Measurements from ENCODE around the gene LDHAL6B. TPM values are rescaled to one million over a fixed set of nuclear protein-coding genes. Genes with fewer than 3 reads are reported as not detected.

LDHAL6B gene
- total RNA-seq, 1 donor from 2014 or later = not detected

DNA sequence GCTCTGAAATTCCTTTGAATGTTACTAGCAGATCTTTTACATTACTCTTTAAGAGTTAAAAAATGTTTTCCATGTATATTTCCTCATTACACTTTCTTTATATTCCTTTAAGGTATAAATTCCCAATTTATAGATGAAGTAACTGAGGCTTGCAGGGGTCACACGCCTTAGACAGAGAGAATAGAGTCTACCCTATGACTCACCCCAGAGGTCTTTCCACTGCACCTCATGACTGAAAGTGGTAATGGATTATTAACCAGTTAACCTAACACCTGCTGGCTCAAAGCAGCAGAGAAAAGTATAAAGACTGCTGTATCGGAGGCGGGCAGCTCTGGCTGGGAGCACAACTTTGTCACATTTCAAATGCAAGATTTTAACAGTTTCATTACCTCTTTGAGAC, 37.7 kb downstream of the LDHAL6B start:
- H3K27ac Mint-ChIP-seq (ENCODE audit: unreplicated experiment) = no peak overlapping the region
- peaks cover 10% of the 10 kb centered on the region for H3K36me3 ChIP-seq (ENCODE audit: insufficient read depth, low read length)
- H3K4me1 Mint-ChIP-seq (ENCODE audit: low read depth, unreplicated experiment) = peaks cover 8% of the 10 kb centered on the region
- no peaks in the 10 kb centered on the region for H3K27me3 ChIP-seq (ENCODE audit: insufficient read depth, low read length)
- DNase-seq (ENCODE audit: low read depth) = no peak
- no peak overlapping the region for H3K4me3 Mint-ChIP-seq (ENCODE audit: unreplicated experiment)
- no peak overlapping the region for H3K27ac ChIP-seq (ENCODE audit: low read depth, low read length)
- no peaks in the 10 kb centered on the region for H3K4me1 ChIP-seq (ENCODE audit: insufficient read depth, low read length)
- peaks cover 22% of the 10 kb centered on the region for H4K20me1 ChIP-seq (ENCODE audit: insufficient read depth, low read length)
- no peak overlapping the region for H3K9ac ChIP-seq (ENCODE audit: low read length)
- no peaks in the 10 kb centered on the region for H3K9me3 ChIP-seq (ENCODE audit: insufficient read depth, low read depth, low read length)
- H3K27me3 Mint-ChIP-seq (ENCODE audit: low read depth, unreplicated experiment) = no peaks in the 10 kb centered on the region
- H3K4me3 ChIP-seq (ENCODE audit: insufficient read depth, low read depth, low read length) = no peak overlapping the region
- H3K4me2 ChIP-seq (ENCODE audit: low read length) = no peak overlapping the region
- H3K79me2 ChIP-seq (ENCODE audit: insufficient read depth, low read length) = peaks cover 10% of the 10 kb centered on the region
- H3K9me3 Mint-ChIP-seq (ENCODE audit: unreplicated experiment) = no peaks in the 10 kb centered on the region
- no peak for FAIRE-seq
- no peak overlapping the region for H2AFZ ChIP-seq (ENCODE audit: low read depth, low read length)
- TF ChIP-seq, protein P1, sequence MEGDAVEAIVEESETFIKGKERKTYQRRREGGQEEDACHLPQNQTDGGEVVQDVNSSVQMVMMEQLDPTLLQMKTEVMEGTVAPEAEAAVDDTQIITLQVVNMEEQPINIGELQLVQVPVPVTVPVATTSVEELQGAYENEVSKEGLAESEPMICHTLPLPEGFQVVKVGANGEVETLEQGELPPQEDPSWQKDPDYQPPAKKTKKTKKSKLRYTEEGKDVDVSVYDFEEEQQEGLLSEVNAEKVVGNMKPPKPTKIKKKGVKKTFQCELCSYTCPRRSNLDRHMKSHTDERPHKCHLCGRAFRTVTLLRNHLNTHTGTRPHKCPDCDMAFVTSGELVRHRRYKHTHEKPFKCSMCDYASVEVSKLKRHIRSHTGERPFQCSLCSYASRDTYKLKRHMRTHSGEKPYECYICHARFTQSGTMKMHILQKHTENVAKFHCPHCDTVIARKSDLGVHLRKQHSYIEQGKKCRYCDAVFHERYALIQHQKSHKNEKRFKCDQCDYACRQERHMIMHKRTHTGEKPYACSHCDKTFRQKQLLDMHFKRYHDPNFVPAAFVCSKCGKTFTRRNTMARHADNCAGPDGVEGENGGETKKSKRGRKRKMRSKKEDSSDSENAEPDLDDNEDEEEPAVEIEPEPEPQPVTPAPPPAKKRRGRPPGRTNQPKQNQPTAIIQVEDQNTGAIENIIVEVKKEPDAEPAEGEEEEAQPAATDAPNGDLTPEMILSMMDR (IDR thresholded peaks at IDR 0.05; ENCODE audit: insufficient read depth, low read depth, low read length) = no peak
- TF ChIP-seq EZH2 (IDR thresholded peaks at IDR 0.05; ENCODE audit: insufficient read depth, low read length) = no peak
- peaks cover 22% of the 10 kb centered on the region for H3K36me3 Mint-ChIP-seq (ENCODE audit: low read depth, unreplicated experiment)

DNA sequence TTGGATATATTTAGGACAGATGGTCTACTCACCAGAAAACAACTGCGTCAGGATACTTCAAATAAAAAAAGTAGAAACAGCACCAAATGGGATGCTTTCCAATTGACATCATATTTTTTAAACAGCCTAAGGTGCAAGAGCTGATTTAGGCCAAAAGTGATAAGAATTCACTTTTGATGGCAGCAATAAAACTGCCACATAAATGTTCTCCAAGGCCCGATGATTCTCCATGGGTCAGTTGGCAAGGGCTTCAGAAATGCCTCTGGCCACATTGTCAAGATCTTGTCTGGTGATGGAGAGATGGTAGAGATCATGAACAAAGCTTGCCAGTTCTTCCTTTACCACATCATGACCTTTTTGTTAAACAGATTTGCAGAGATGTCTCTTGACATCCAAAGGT, 38.9 kb downstream of the LDHAL6B start:
- peaks cover 9% of the 10 kb centered on the region for H3K79me2 ChIP-seq (ENCODE audit: insufficient read depth, low read length)
- H3K36me3 ChIP-seq (ENCODE audit: insufficient read depth, low read length) = peaks cover 14% of the 10 kb centered on the region
- no peak overlapping the region for H3K9ac ChIP-seq (ENCODE audit: low read length)
- H3K4me2 ChIP-seq (ENCODE audit: low read length) = no peak overlapping the region
- H3K36me3 Mint-ChIP-seq (ENCODE audit: low read depth, unreplicated experiment) = peaks cover 22% of the 10 kb centered on the region
- no peak overlapping the region for H2AFZ ChIP-seq (ENCODE audit: low read depth, low read length)
- H3K9me3 ChIP-seq (ENCODE audit: insufficient read depth, low read depth, low read length) = no peaks in the 10 kb centered on the region
- no peak for DNase-seq (ENCODE audit: low read depth)
- H3K27ac ChIP-seq (ENCODE audit: low read depth, low read length) = no peak overlapping the region
- no peaks in the 10 kb centered on the region for H3K9me3 Mint-ChIP-seq (ENCODE audit: unreplicated experiment)
- TF ChIP-seq, protein P1 (IDR thresholded peaks at IDR 0.05; ENCODE audit: insufficient read depth, low read depth, low read length) = no peak
- no peak for TF ChIP-seq EZH2 (IDR thresholded peaks at IDR 0.05; ENCODE audit: insufficient read depth, low read length)
- H3K27me3 ChIP-seq (ENCODE audit: insufficient read depth, low read length) = no peaks in the 10 kb centered on the region
- no peak overlapping the region for H3K4me3 ChIP-seq (ENCODE audit: insufficient read depth, low read depth, low read length)
- H4K20me1 ChIP-seq (ENCODE audit: insufficient read depth, low read length) = peaks cover 22% of the 10 kb centered on the region
- FAIRE-seq = no peak
- H3K4me1 Mint-ChIP-seq (ENCODE audit: low read depth, unreplicated experiment) = peaks cover 10% of the 10 kb centered on the region
- no peak overlapping the region for H3K4me3 Mint-ChIP-seq (ENCODE audit: unreplicated experiment)
- H3K4me1 ChIP-seq (ENCODE audit: insufficient read depth, low read length) = no peaks in the 10 kb centered on the region
- no peak overlapping the region for H3K27ac Mint-ChIP-seq (ENCODE audit: unreplicated experiment)
- no peaks in the 10 kb centered on the region for H3K27me3 Mint-ChIP-seq (ENCODE audit: low read depth, unreplicated experiment)

DNA sequence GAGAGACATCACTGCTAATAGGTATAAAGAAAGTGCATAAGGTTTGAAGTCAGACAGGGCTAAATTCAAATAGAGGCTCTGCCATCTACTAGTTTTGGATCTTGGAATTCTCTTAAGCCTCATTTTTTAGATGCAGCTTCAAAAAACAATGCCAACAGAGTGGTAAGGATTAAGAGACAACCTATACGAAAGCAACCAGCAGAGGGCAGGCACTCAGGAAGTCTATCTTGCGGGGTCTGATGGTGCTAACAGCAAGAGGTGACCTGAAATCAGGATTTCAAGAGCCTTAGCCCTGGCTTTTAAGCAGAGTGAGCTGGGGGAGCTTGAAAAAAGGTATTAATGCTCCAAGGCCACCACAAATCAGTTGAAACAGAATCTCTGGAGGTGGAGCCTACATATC, 40.7 kb downstream of the LDHAL6B start:
- DNase-seq (ENCODE audit: low read depth) = peak; percentile 47

More for the DNA sequence above, 40.7 kb downstream of the LDHAL6B start:
- H3K9ac ChIP-seq (ENCODE audit: low read length) = no peak overlapping the region
- Mint-ChIP-seq H3K4me3 (ENCODE audit: unreplicated experiment) (no peak overlapping the region), H3K9me3 (ENCODE audit: unreplicated experiment) (no peaks in the 10 kb centered on the region), H3K27ac (ENCODE audit: unreplicated experiment) (no peak overlapping the region), H3K4me1 (ENCODE audit: low read depth, unreplicated experiment) (peaks cover 8% of the 10 kb centered on the region), H3K36me3 (ENCODE audit: low read depth, unreplicated experiment) (peaks cover 15% of the 10 kb centered on the region), H3K27me3 (ENCODE audit: low read depth, unreplicated experiment) (no peaks in the 10 kb centered on the region)
- TF ChIP-seq, protein P1 (IDR thresholded peaks at IDR 0.05; ENCODE audit: insufficient read depth, low read depth, low read length) = peak; percentile 64
- TF ChIP-seq EZH2 (IDR thresholded peaks at IDR 0.05; ENCODE audit: insufficient read depth, low read length) = no peak
- no peak overlapping the region for H3K4me2 ChIP-seq (ENCODE audit: low read length)
- H3K9me3 ChIP-seq (ENCODE audit: insufficient read depth, low read depth, low read length) = no peaks in the 10 kb centered on the region
- H3K4me3 ChIP-seq (ENCODE audit: insufficient read depth, low read depth, low read length) = no peak overlapping the region
- peak; percentile 29 for FAIRE-seq
- peaks cover 22% of the 10 kb centered on the region for H4K20me1 ChIP-seq (ENCODE audit: insufficient read depth, low read length)
- H3K79me2 ChIP-seq (ENCODE audit: insufficient read depth, low read length) = peaks cover 4% of the 10 kb centered on the region
- no peak overlapping the region for H3K27ac ChIP-seq (ENCODE audit: low read depth, low read length)
- H2AFZ ChIP-seq (ENCODE audit: low read depth, low read length) = no peak overlapping the region
- H3K36me3 ChIP-seq (ENCODE audit: insufficient read depth, low read length) = peaks cover 14% of the 10 kb centered on the region
- H3K27me3 ChIP-seq (ENCODE audit: insufficient read depth, low read length) = no peaks in the 10 kb centered on the region
- no peaks in the 10 kb centered on the region for H3K4me1 ChIP-seq (ENCODE audit: insufficient read depth, low read length)
